Thyroid gland (tissue), 4 donors: ENCODE data around the gene IGF2BP1. TPM values are rescaled to one million over a fixed set of nuclear protein-coding genes. Genes with fewer than 3 reads are reported as not detected.
"Not testable (repeated sequence)": the region's sequence is repeated elsewhere in the genome, so short reads cannot be mapped to it uniquely, and the experiment has no call there.

ENCODE experiments used
- DNase-seq, 2 donors: peaks; one replicate each; pipeline ENCODE4 v3.0.0-alpha.2; 2019
- H3K27ac ChIP-seq, 3 donors: fragments of 200-600 bp; sonication (generic); 1 replicate in 2 of 3; 2 replicates in 1 of 3; pipeline ENCODE4 v1.5.1; 2016 to 2019; ENCODE audit warnings: mild to moderate bottlenecking in 1 of 3, moderate library complexity in 1 of 3
- H3K27me3 ChIP-seq: fragments of 200-600 bp; sonication (generic); one replicate; pipeline ENCODE4 v1.5.1; 2019
- H3K36me3 ChIP-seq, 2 donors: fragments of 200-600 bp; sonication (generic); one replicate each; pipeline ENCODE4 v1.5.1; 2016 to 2019
- H3K4me1 ChIP-seq, 2 donors: fragments of 200-600 bp; sonication (generic); one replicate each; pipeline ENCODE4 v1.5.1; 2017 to 2019
- H3K4me3 ChIP-seq, 3 donors: fragments of 200-600 bp; sonication (generic); replicated peaks in 1 of 3; 1 replicate in 2 of 3; 2 replicates in 1 of 3; pipeline ENCODE4 v1.5.1; 2016; ENCODE audit warnings: mild to moderate bottlenecking in 1 of 3
- H3K9me3 ChIP-seq: fragments of 200-600 bp; sonication (generic); one replicate; pipeline ENCODE4 v1.5.1; 2017
- CTCF ChIP-seq, 6 experiments: fragments of 200-600 bp in 3 of 6; fragments of 450-650 bp in 3 of 6; sonication (generic) in 3 of 6; IDR thresholded peaks; one replicate each; pipeline ENCODE4 v1.5.1; 2016 to 2019; ENCODE audit warnings: antibody characterized with exemption in 6 of 6, mild to moderate bottlenecking in 2 of 6, inconsistent platforms in 1 of 6, moderate library complexity in 1 of 6
- POLR2A ChIP-seq, 2 donors: fragments of 450-650 bp; IDR thresholded peaks; one replicate each; pipeline ENCODE4 v1.6.1; 2017; ENCODE audit warnings: antibody characterized with exemption in 2 of 2, mild to moderate bottlenecking in 2 of 2, moderate library complexity in 1 of 2
- WGBS, 2 donors: methylation state at CpG; one replicate each; pipeline ENCODE4 v1.1.5; 2017; 5-methylcytosine and 5-hydroxymethylcytosine counted together
- intact Hi-C: fragments of 100-400 bp; cut with DNase I; formaldehyde crosslinking; loops from one replicate; pipeline ENCODE4 v1.15.1; 2023
- total RNA-seq, 4 donors: library from RNA; depleted of rRNA; stranded (reverse); fragments of >200 nt; gene quantifications; one replicate each; pipeline ENCODE4 v1.2.3, GENCODE V29; 2016

The IGF2BP1 gene
- total RNA-seq, 4 donors from 2014 or later = 0.33 to 0.94 TPM; not detected in 2

GRCh38 chr17:49003557-49004511, 6.6 kb downstream of the IGF2BP1 start:
- Histone ChIP-seq H3K4me3 (no peak overlapping the region), H3K27ac (no peak overlapping the region), H3K4me1 (no peaks in the 10 kb centered on the region), H3K27me3 (peaks cover 46% of the 10 kb centered on the region), H3K9me3 (no peaks in the 10 kb centered on the region), H3K36me3 (no peaks in the 10 kb centered on the region)
- no peak for DNase-seq
- 12 to 15% methylated on average over 32 to 38 of the region's 39 CpGs for WGBS, 2 donors
- intact Hi-C loops = no loop called here
- TF ChIP-seq CTCF (IDR thresholded peaks at IDR 0.05) (no peak), POLR2A (IDR thresholded peaks at IDR 0.05) (no peak)

- Histone ChIP-seq H3K27me3 (peaks cover 37% of the 10 kb centered on the region), H3K9me3 (no peaks in the 10 kb centered on the region), H3K4me1 (no peaks in the 10 kb centered on the region), H3K27ac (no peak overlapping the region), H3K4me3 (no peak overlapping the region), H3K36me3 (no peaks in the 10 kb centered on the region)
- 81% methylated on average over 2 of the region's 2 CpGs for WGBS, 2 donors
- TF ChIP-seq CTCF (IDR thresholded peaks at IDR 0.05) (no peak), POLR2A (IDR thresholded peaks at IDR 0.05) (no peak)
- intact Hi-C loops = no loop called here
- no peak for DNase-seq
Observed at GRCh38 chr17:49005140-49005539, 8.0 kb downstream of the IGF2BP1 start.

GRCh38 chr17:49008908-49009307, 11.7 kb downstream of the IGF2BP1 start:
- H3K36me3 ChIP-seq, H3K4me1 ChIP-seq, H3K9me3 ChIP-seq, H3K4me3 ChIP-seq, DNase-seq, H3K27ac ChIP-seq, intact Hi-C loops: not testable (repeated sequence)
- 88 to 93% methylated on average over 5 of the region's 5 CpGs for WGBS, 2 donors
- H3K27me3 ChIP-seq = peaks cover 26% of the 10 kb centered on the region

- peaks cover 20% of the 10 kb centered on the region for H3K27me3 ChIP-seq
- TF ChIP-seq CTCF (IDR thresholded peaks at IDR 0.05) (no peak), POLR2A (IDR thresholded peaks at IDR 0.05) (no peak)
- no peaks in the 10 kb centered on the region for H3K9me3 ChIP-seq
- no peak overlapping the region for H3K27ac ChIP-seq
- intact Hi-C loops = no loop called here
- peaks cover 8 to 30% of the 10 kb centered on the region in 2 donors for H3K4me1 ChIP-seq
- H3K4me3 ChIP-seq = no peak overlapping the region
- DNase-seq = no peak
- H3K36me3 ChIP-seq = no peaks in the 10 kb centered on the region
- 70 to 75% methylated on average over 9 of the region's 9 CpGs for WGBS, 2 donors
Observed at GRCh38 chr17:49012769-49013255, 15.6 kb downstream of the IGF2BP1 start.

- no peak overlapping the region for H3K27ac ChIP-seq
- H3K4me1 ChIP-seq = peaks cover 8 to 30% of the 10 kb centered on the region in 2 donors
- 29 to 35% methylated on average over 27 to 39 of the region's 65 CpGs for WGBS, 2 donors
- H3K4me3 ChIP-seq = no peak overlapping the region
- no peaks in the 10 kb centered on the region for H3K36me3 ChIP-seq
- TF ChIP-seq POLR2A (IDR thresholded peaks at IDR 0.05) = no peak
- TF ChIP-seq CTCF (IDR thresholded peaks at IDR 0.05) = no peak
- no peak for DNase-seq
- intact Hi-C loops = no loop called here
- no peaks in the 10 kb centered on the region for H3K9me3 ChIP-seq
- peaks cover 20% of the 10 kb centered on the region for H3K27me3 ChIP-seq
Observed at GRCh38 chr17:49013311-49014213, 16.4 kb downstream of the IGF2BP1 start.
